Dermis microvascular lymphatic vessel endothelial cell (primary cell): ENCODE results near the gene ORC1. TPM values are rescaled to one million over a fixed set of nuclear protein-coding genes. Genes with fewer than 3 reads are reported as not detected.
A peak's percentile ranks its signal among the peaks of the same experiment; 100 is the strongest.
"Not testable (repeated sequence)": the region's sequence is repeated elsewhere in the genome, so short reads cannot be mapped to it uniquely, and the experiment has no call there.

Experiments
- DNase-seq, 2 donors: peaks; one replicate each; pipeline versions ENCODE4 v3.0.0 to v3.0.0-alpha.2; 2010; ENCODE audit warnings: low read depth in 2 of 2
- total RNA-seq: library from RNA; depleted of rRNA; stranded (reverse); fragments of >200 nt; gene quantifications from 2 replicates; pipeline ENCODE4 v1.2.1, GENCODE V29; 2014

ORC1 gene
- total RNA-seq, 1 donor from 2014 or later, result 6.5 TPM

GRCh38 chr1:52386458-52386857 lies 17.8 kb downstream of the ORC1 start:
- DNase-seq, result no peak

GRCh38 chr1:52385376-52385775 lies 18.8 kb downstream of the ORC1 start:
- DNase-seq, result no peak

- DNase-seq, result not testable (repeated sequence)
These were observed 34.4 kb downstream of the ORC1 start for GRCh38 chr1:52369851-52370250.

- peak in 1 of 2 donors; percentile 59 for DNase-seq
These were observed 35.6 kb downstream of the ORC1 start for GRCh38 chr1:52368383-52369172.

GRCh38 chr1:52367272-52367671 lies 37.0 kb downstream of the ORC1 start:
- DNase-seq, result no peak

GRCh38 chr1:52366517-52366827 lies 37.8 kb downstream of the ORC1 start:
- no peak for DNase-seq

- DNase-seq, result peak; percentile 96 to 99
These were observed 38.3 kb downstream of the ORC1 start, which contains the start of gene CC2D1B for GRCh38 chr1:52365746-52366516. Gene CC2D1B (minus strand): TSS chr1:52366205. CDS start chr1:52364620, 1,585 bp downstream.

- DNase-seq, result peak in 1 of 2 donors; percentile 55
These were observed 39.0 kb downstream of the ORC1 start for GRCh38 chr1:52365071-52365745.

- DNase-seq, result no peak
These were observed 39.9 kb downstream of the ORC1 start for GRCh38 chr1:52364235-52364839.

GRCh38 chr1:52360595-52360968 lies 43.6 kb downstream of the ORC1 start:
- no peak for DNase-seq

GRCh38 chr1:52359676-52360594 lies 44.3 kb downstream of the ORC1 start:
- no peak for DNase-seq

- no peak for DNase-seq
These were observed 45.2 kb downstream of the ORC1 start for GRCh38 chr1:52358851-52359497.

GRCh38 chr1:52357397-52357796 lies 46.8 kb downstream of the ORC1 start:
- DNase-seq, result no peak

- DNase-seq, result no peak
These were observed 47.3 kb downstream of the ORC1 start for GRCh38 chr1:52356818-52357355.

GRCh38 chr1:52355847-52356505 lies 48.2 kb downstream of the ORC1 start:
- DNase-seq, result no peak

GRCh38 chr1:52355436-52355835 lies 48.8 kb downstream of the ORC1 start:
- no peak for DNase-seq

- DNase-seq, result no peak
These were observed 51.5 kb downstream of the ORC1 start for GRCh38 chr1:52352690-52353089.

GRCh38 chr1:52348704-52349300 lies 55.4 kb downstream of the ORC1 start:
- peak; percentile 45 to 54 for DNase-seq

- DNase-seq, result no peak
These were observed 57.6 kb downstream of the ORC1 start for GRCh38 chr1:52346653-52347052.
